Measurements from ENCODE around the gene INPP5D. TPM values are rescaled to one million over a fixed set of nuclear protein-coding genes. Genes with fewer than 3 reads are reported as not detected.

Gene INPP5D
- total RNA-seq, 1 donor from 2014 or later, result 33.3 TPM

GRCh38 chr2:233053928-233054784 is 6.0 kb upstream of the INPP5D start:
- Histone ChIP-seq H3K4me3 (no peak overlapping the region), H3K27me3 (no peaks in the 10 kb centered on the region), H3K4me1 (peaks cover under 1% of the 10 kb centered on the region), H3K36me3 (no peaks in the 10 kb centered on the region), H3K27ac (no peak overlapping the region), H3K9me3 (no peaks in the 10 kb centered on the region)
- intact Hi-C loops (cut with DNase I), result no loop called here
- DNase-seq (peak; percentile 85), ATAC-seq (peak; percentile 80)
- TF ChIP-seq CTCF (IDR thresholded peaks at IDR 0.05), result peak; percentile 94

GRCh38 chr2:233055362-233055761 is 4.8 kb upstream of the INPP5D start:
- Histone ChIP-seq H3K4me3 (no peak overlapping the region), H3K9me3 (no peaks in the 10 kb centered on the region), H3K4me1 (peaks cover 13% of the 10 kb centered on the region), H3K36me3 (no peaks in the 10 kb centered on the region), H3K27ac (no peak overlapping the region), H3K27me3 (no peaks in the 10 kb centered on the region)
- intact Hi-C loops (cut with DNase I), result no loop called here
- DNase-seq (no peak), ATAC-seq (no peak)
- no peak for TF ChIP-seq CTCF (IDR thresholded peaks at IDR 0.05)

- TF ChIP-seq CTCF (IDR thresholded peaks at IDR 0.05), result no peak
- DNase-seq, result peak; percentile 29
- ATAC-seq, result no peak
Observed at GRCh38 chr2:233056961-233057605, 3.1 kb upstream of the INPP5D start.

GRCh38 chr2:233058717-233059546 is 1.2 kb upstream of the INPP5D start:
- DNase-seq, result peak; percentile 60
- no peak overlapping the region for H3K4me3 ChIP-seq
- intact Hi-C loops (cut with DNase I), result no loop called here
- H3K27ac ChIP-seq, result peak overlapping the region; percentile 89
- H3K27me3 ChIP-seq, result no peaks in the 10 kb centered on the region
- no peaks in the 10 kb centered on the region for H3K36me3 ChIP-seq
- ATAC-seq, result no peak
- peaks cover 41% of the 10 kb centered on the region for H3K4me1 ChIP-seq
- no peaks in the 10 kb centered on the region for H3K9me3 ChIP-seq
- no peak for TF ChIP-seq CTCF (IDR thresholded peaks at IDR 0.05)

More at GRCh38 chr2:233056961-233057605, 3.1 kb upstream of the INPP5D start:
- Histone ChIP-seq H3K36me3 (no peaks in the 10 kb centered on the region), H3K4me1 (peaks cover 23% of the 10 kb centered on the region), H3K4me3 (no peak overlapping the region), H3K27ac (no peak overlapping the region), H3K9me3 (no peaks in the 10 kb centered on the region), H3K27me3 (no peaks in the 10 kb centered on the region)
- intact Hi-C loops (cut with DNase I), result no loop called here

GRCh38 chr2:233059547-233059796 is 670 bp upstream of the INPP5D start:
- intact Hi-C loops (cut with DNase I), result no loop called here
- H3K4me3 ChIP-seq, result peak overlapping the region; percentile 61

More at GRCh38 chr2:233059547-233059796, 670 bp upstream of the INPP5D start:
- no peak for DNase-seq
- no peaks in the 10 kb centered on the region for H3K9me3 ChIP-seq
- no peaks in the 10 kb centered on the region for H3K27me3 ChIP-seq
- TF ChIP-seq CTCF (IDR thresholded peaks at IDR 0.05), result no peak
- ATAC-seq, result no peak
- no peaks in the 10 kb centered on the region for H3K36me3 ChIP-seq
- H3K27ac ChIP-seq, result peak overlapping the region; percentile 89
- H3K4me1 ChIP-seq, result peaks cover 47% of the 10 kb centered on the region
